Gastroesophageal sphincter (tissue), 3 donors: ENCODE results near the gene ALB.

ENCODE experiments used
- EP300 ChIP-seq: sonication (generic); formaldehyde crosslinking; IDR thresholded peaks from one replicate; pipeline ENCODE4 v1.6.1; 2017; ENCODE audit warnings: antibody characterized with exemption, mild to moderate bottlenecking
- POLR2A ChIP-seq, 2 donors: fragments of 450-650 bp; IDR thresholded peaks; one replicate each; pipeline ENCODE4 v1.6.1; 2017; ENCODE audit warnings: antibody characterized with exemption in 2 of 2, mild to moderate bottlenecking in 2 of 2, moderate library complexity in 1 of 2
- POLR2AphosphoS5 ChIP-seq: sonication (generic); formaldehyde crosslinking; IDR thresholded peaks from one replicate; pipeline ENCODE4 v1.6.1; 2017; ENCODE audit warnings: antibody characterized with exemption
- TF ChIP-seq, protein P1 (sequence below), 4 experiments: fragments of 200-600 bp in 2 of 4; fragments of 450-650 bp in 2 of 4; sonication (generic) in 1 of 4; IDR thresholded peaks; one replicate each; pipeline ENCODE4 v1.5.1; 2017 to 2019; ENCODE audit warnings: antibody characterized with exemption in 4 of 4, mild to moderate bottlenecking in 2 of 4, moderate library complexity in 2 of 4

DNA sequence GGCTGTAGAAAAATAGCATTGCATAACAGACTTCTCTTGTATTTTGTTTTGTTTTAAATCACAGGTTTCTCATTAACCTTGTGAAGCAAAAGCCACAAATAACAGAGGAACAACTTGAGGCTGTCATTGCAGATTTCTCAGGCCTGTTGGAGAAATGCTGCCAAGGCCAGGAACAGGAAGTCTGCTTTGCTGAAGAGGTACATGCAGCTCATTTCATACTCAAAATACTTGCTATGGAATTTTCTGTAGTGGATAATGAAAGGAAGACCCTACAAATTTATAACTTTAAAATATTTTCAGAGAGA lies 49.6 kb downstream of the ALB start:
- TF ChIP-seq, protein P1, sequence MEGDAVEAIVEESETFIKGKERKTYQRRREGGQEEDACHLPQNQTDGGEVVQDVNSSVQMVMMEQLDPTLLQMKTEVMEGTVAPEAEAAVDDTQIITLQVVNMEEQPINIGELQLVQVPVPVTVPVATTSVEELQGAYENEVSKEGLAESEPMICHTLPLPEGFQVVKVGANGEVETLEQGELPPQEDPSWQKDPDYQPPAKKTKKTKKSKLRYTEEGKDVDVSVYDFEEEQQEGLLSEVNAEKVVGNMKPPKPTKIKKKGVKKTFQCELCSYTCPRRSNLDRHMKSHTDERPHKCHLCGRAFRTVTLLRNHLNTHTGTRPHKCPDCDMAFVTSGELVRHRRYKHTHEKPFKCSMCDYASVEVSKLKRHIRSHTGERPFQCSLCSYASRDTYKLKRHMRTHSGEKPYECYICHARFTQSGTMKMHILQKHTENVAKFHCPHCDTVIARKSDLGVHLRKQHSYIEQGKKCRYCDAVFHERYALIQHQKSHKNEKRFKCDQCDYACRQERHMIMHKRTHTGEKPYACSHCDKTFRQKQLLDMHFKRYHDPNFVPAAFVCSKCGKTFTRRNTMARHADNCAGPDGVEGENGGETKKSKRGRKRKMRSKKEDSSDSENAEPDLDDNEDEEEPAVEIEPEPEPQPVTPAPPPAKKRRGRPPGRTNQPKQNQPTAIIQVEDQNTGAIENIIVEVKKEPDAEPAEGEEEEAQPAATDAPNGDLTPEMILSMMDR (IDR thresholded peaks at IDR 0.05), result no peak
- no peak for TF ChIP-seq POLR2A (IDR thresholded peaks at IDR 0.05)
- TF ChIP-seq EP300, result no peak
- TF ChIP-seq POLR2AphosphoS5, result no peak
